ENCODE results near the gene CCZ1.
"Not testable (repeated sequence)": the region's sequence is repeated elsewhere in the genome, so short reads cannot be mapped to it uniquely, and the experiment has no call there.

The CCZ1 gene

GRCh38 chr7:5898480-5899224, at the start of gene CCZ1:
TSS of gene CCZ1 (plus strand) at chr7:5898733. CDS start at chr7:5898800, 67 bp downstream.
- DNase-seq = peak; percentile 42

GRCh38 chr7:5850944-5851343, 47.6 kb upstream of the CCZ1 start:
- no peak for DNase-seq

- no peak for DNase-seq
These were observed 43.8 kb upstream of the CCZ1 start for GRCh38 chr7:5854738-5855137.

- DNase-seq = not testable (repeated sequence)
These were observed 41.4 kb upstream of the CCZ1 start for GRCh38 chr7:5857041-5857575.

GRCh38 chr7:5858494-5858893, 40.0 kb upstream of the CCZ1 start:
- DNase-seq = not testable (repeated sequence)

- not testable (repeated sequence) for DNase-seq
These were observed 37.3 kb upstream of the CCZ1 start for GRCh38 chr7:5861281-5861680.

- not testable (repeated sequence) for DNase-seq
These were observed 35.7 kb upstream of the CCZ1 start for GRCh38 chr7:5862753-5863366.

GRCh38 chr7:5865279-5865931, 33.1 kb upstream of the CCZ1 start:
- DNase-seq = not testable (repeated sequence)

- DNase-seq = no peak
These were observed 31.5 kb upstream of the CCZ1 start for GRCh38 chr7:5867060-5867459.

GRCh38 chr7:5868928-5869341, 29.6 kb upstream of the CCZ1 start:
- DNase-seq = not testable (repeated sequence)

- DNase-seq = no peak
These were observed 28.8 kb upstream of the CCZ1 start for GRCh38 chr7:5869691-5870090.

- no peak for DNase-seq
These were observed 28.2 kb upstream of the CCZ1 start for GRCh38 chr7:5870311-5870710.

GRCh38 chr7:5872326-5872725, 26.2 kb upstream of the CCZ1 start:
- no peak for DNase-seq

- not testable (repeated sequence) for DNase-seq
These were observed 18.9 kb upstream of the CCZ1 start for GRCh38 chr7:5879591-5879990.

- not testable (repeated sequence) for DNase-seq
These were observed 18.4 kb upstream of the CCZ1 start for GRCh38 chr7:5880106-5880505.

- DNase-seq = not testable (repeated sequence)
These were observed 14.1 kb upstream of the CCZ1 start for GRCh38 chr7:5884431-5884830.

- DNase-seq = not testable (repeated sequence)
These were observed 10.5 kb upstream of the CCZ1 start for GRCh38 chr7:5888021-5888420.

- not testable (repeated sequence) for DNase-seq
These were observed 8.3 kb upstream of the CCZ1 start for GRCh38 chr7:5890244-5890643.

GRCh38 chr7:5892498-5892897, 6.0 kb upstream of the CCZ1 start:
- no peak for DNase-seq

- DNase-seq = peak; percentile 31
These were observed 1.1 kb upstream of the CCZ1 start for GRCh38 chr7:5897369-5897919.

GRCh38 chr7:5903002-5903401, 4.5 kb downstream of the CCZ1 start:
- DNase-seq = not testable (repeated sequence)

- DNase-seq = not testable (repeated sequence)
These were observed 6.2 kb downstream of the CCZ1 start for GRCh38 chr7:5904726-5905125.

GRCh38 chr7:5908835-5909234, 10.3 kb downstream of the CCZ1 start:
- DNase-seq = not testable (repeated sequence)

Measured in NCI-H774 (cell line).